NT2/D1 (cell line): ENCODE measurements around the gene OR1A2.

Experiments
- SUZ12 ChIP-seq: IDR thresholded peaks from 2 replicates; pipeline ENCODE4 v1.6.1; 2011; ENCODE audit not compliant: insufficient read length, insufficient read depth; ENCODE audit errors: extremely low read depth
- ZNF274 ChIP-seq: IDR thresholded peaks from 2 replicates; pipeline ENCODE4 v1.6.1; 2011; ENCODE audit warnings: mild to moderate bottlenecking, low read depth, low read length

DNA sequence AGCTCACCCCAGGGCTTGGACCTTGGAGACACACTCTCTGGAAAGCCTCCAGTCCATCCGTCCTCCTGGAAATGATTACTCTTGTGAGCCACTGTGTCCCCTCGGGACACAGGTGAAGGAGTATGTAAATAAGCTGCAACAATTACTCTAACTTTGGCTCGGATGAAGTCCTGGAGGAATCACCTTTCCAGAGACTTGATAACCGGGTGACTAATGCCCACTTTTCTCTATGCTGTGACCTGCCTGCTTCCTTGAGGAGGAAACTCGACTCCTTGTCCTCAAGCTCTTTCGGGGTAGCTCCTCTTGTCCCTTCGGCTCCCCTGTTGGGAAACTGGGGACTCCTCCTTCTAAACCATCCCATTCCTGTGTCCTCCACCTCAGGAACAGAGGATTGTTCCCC lies 10.0 kb downstream of the OR1A2 start, which contains the start of gene OR1A1:
- TF ChIP-seq SUZ12 (no peak), ZNF274 (no peak)
